H1 (cell line): Measurements from ENCODE around the gene SLC25A4. TPM values are rescaled to one million over a fixed set of nuclear protein-coding genes. Genes with fewer than 3 reads are reported as not detected.

Experiments used
- CHD2 ChIP-seq: IDR thresholded peaks from 2 replicates; pipeline ENCODE4 v1.6.1; 2012; ENCODE audit warnings: low read length, improper control_type of control experiment
- CREB1 ChIP-seq: IDR thresholded peaks from 2 replicates; pipeline ENCODE4 v1.6.1; 2012; ENCODE audit warnings: inconsistent platforms
- EGR1 ChIP-seq: IDR thresholded peaks from 2 replicates; pipeline ENCODE4 v1.6.1; 2011; ENCODE audit warnings: low read depth, low read length, borderline replicate concordance
- GABPA ChIP-seq: IDR thresholded peaks from 2 replicates; pipeline ENCODE4 v1.6.1; 2011; ENCODE audit warnings: mild to moderate bottlenecking, low read length, moderate library complexity, borderline replicate concordance; ENCODE audit not compliant: insufficient read depth
- HDAC2 ChIP-seq, 2 experiments: fragments of 300-600 bp in 1 of 2; sonication (generic) in 1 of 2; IDR thresholded peaks; 2 replicates each; pipeline ENCODE4 v1.6.1; 2011 to 2012; ENCODE audit warnings: low read depth in 2 of 2, low read length in 2 of 2, mild to moderate bottlenecking in 2 of 2, moderate library complexity in 2 of 2, borderline replicate concordance in 1 of 2, inconsistent platforms in 1 of 2
- HDAC6 ChIP-seq: IDR thresholded peaks from one replicate; pipeline ENCODE4 v1.7.1; 2012; ENCODE audit warnings: low read depth, mild to moderate bottlenecking, inconsistent platforms, low read length, moderate library complexity
- JUN ChIP-seq: IDR thresholded peaks from 2 replicates; pipeline ENCODE4 v1.6.1; 2011; ENCODE audit warnings: low read depth, mild to moderate bottlenecking, improper control_type of control experiment, low read length
- KDM1A ChIP-seq: fragments of 200-600, 300-600 bp; sonication (generic); IDR thresholded peaks from 2 replicates; pipeline ENCODE4 v1.7.1; 2016; ENCODE audit warnings: mild to moderate bottlenecking, low read length, borderline replicate concordance
- NANOG ChIP-seq: IDR thresholded peaks from 2 replicates; pipeline ENCODE4 v1.6.1; 2011; ENCODE audit warnings: low read length, low read depth, mild to moderate bottlenecking, inconsistent platforms; ENCODE audit not compliant: insufficient read depth, poor library complexity, severe bottlenecking
- NRF1 ChIP-seq: IDR thresholded peaks from 2 replicates; pipeline ENCODE4 v1.6.1; 2011; ENCODE audit warnings: mild to moderate bottlenecking, low read depth, low read length, improper control_type of control experiment
- POLR2A ChIP-seq, 2 experiments: IDR thresholded peaks; 1 replicate in 1 of 2; 2 replicates in 1 of 2; pipeline ENCODE4 v1.6.1; 2011; ENCODE audit warnings: low read depth in 2 of 2, low read length in 2 of 2, mild to moderate bottlenecking in 2 of 2; ENCODE audit errors: control extremely low read depth in 1 of 2
- POLR2AphosphoS5 ChIP-seq: IDR thresholded peaks from 2 replicates; pipeline ENCODE4 v1.6.1; 2011; ENCODE audit warnings: low read depth, low read length
- POU5F1 ChIP-seq: IDR thresholded peaks from 2 replicates; pipeline ENCODE4 v1.6.1; 2011; ENCODE audit warnings: low read depth, mild to moderate bottlenecking, low read length, moderate library complexity
- SIRT6 ChIP-seq: IDR thresholded peaks from one replicate; pipeline ENCODE4 v1.7.1; 2012; ENCODE audit warnings: low read length, inconsistent platforms
- SIX5 ChIP-seq: IDR thresholded peaks from 2 replicates; pipeline ENCODE4 v1.6.1; 2011; ENCODE audit warnings: mild to moderate bottlenecking, low read depth, low read length
- SUZ12 ChIP-seq: fragments of 200-600 bp; sonication (generic); IDR thresholded peaks from 2 replicates; pipeline ENCODE4 v1.6.1; 2012; ENCODE audit warnings: mild to moderate bottlenecking, inconsistent platforms, low read length, moderate library complexity, mixed read lengths
- TAF1 ChIP-seq: IDR thresholded peaks from 2 replicates; pipeline ENCODE4 v1.6.1; 2011; ENCODE audit warnings: mild to moderate bottlenecking, low read depth, low read length
- TBP ChIP-seq: IDR thresholded peaks from 2 replicates; pipeline ENCODE4 v1.6.1; 2011; ENCODE audit warnings: low read depth, low read length, improper control_type of control experiment
- YY1 ChIP-seq: IDR thresholded peaks from 2 replicates; pipeline ENCODE4 v1.6.1; 2011; ENCODE audit warnings: low read depth, mild to moderate bottlenecking, low read length
- polyA plus RNA-seq, 7 experiments: library from polyadenylated mRNA; depleted of rRNA in 3 of 7; stranded (reverse) in 5 of 7; unstranded in 2 of 7; fragments of >200 nt in 5 of 7; fragments of 200-250 nt in 2 of 7; gene quantifications; 1 replicate in 5 of 7; 2 replicates in 1 of 7; 4 replicates in 1 of 7; pipeline versions ENCODE4 v1.2.1 to v1.2.3, GENCODE V29; 2011 to 2013; ENCODE audit warnings: missing spikeins in 2 of 7, mixed read lengths in 2 of 7
- total RNA-seq: library from RNA; stranded (reverse); fragmentation: NEBNext Ultra II Directional; extraction: Animal tissue kit (Norgen Biotek cat#: 25700); gene quantifications from 2 replicates; pipeline ENCODE4 v1.2.1, GENCODE V29; 2021
- TF ChIP-seq, protein P1 (sequence below): IDR thresholded peaks from 2 replicates; pipeline ENCODE4 v1.6.1; 2012; ENCODE audit warnings: inconsistent platforms
- TF ChIP-seq, protein P2 (sequence below), 3 experiments: IDR thresholded peaks; 1 replicate in 2 of 3; 2 replicates in 1 of 3; pipeline versions ENCODE4 v1.5.1 to v1.6.1; 2011; ENCODE audit warnings: low read length in 3 of 3, mild to moderate bottlenecking in 3 of 3, inconsistent platforms in 2 of 3, low read depth in 1 of 3, moderate library complexity in 1 of 3; ENCODE audit not compliant: insufficient read depth in 1 of 3; ENCODE audit errors: control extremely low read depth in 1 of 3
- TF ChIP-seq, protein P3 (sequence below): IDR thresholded peaks from 2 replicates; pipeline ENCODE4 v1.6.1; 2012; ENCODE audit warnings: inconsistent platforms

SLC25A4 gene
- total and polyA plus RNA-seq, 2 of the 8 experiments (the other 6 are each of a cell fraction or from before 2014, with no cell fraction given) = 41.3 to 42.0 TPM

DNA sequence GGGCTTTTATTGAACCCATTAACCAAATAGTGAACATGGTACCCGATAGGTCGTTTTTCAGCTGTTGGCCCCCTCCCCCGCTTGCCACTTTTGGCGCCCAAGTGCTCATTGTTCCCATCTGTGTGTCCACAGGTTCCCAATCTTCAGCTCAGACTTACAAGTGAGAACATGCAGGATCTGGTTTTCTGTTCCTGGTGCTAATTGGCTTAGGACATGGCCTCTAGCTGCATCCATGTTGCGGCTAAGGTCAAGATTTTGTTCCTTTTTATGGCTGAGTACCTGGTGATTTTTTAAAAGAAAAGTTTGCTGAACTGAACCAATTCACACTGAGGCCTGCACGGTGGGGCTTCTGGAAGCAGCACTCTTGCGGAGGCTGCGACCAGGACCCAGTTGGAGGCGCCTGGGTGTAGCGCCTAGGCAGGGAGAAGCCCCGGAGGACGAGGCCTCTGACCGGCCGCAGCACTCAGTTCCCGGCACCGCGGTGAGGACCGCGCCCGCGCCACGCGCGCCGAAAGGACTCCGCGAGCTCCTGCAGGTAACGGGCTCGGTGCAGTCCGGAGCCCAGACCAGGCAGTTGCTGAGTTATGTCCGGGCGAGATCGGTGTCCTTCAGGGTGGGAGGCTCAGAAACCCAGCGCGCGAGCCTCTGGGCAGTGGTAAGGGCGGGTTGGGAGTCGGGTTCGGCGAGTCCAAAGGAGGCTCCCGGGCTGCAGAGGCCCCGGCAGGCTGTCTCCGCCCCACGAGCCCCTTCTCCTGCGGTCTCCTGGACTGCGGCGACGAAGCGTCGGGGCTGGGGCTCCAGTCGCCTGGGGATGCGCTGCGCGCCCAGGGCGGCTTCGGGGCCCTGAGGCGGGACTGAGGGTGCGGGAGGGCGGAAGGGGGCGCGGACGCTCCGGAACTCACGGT, 15.8 kb upstream of the SLC25A4 start (continued):
- TF ChIP-seq, protein P1, sequence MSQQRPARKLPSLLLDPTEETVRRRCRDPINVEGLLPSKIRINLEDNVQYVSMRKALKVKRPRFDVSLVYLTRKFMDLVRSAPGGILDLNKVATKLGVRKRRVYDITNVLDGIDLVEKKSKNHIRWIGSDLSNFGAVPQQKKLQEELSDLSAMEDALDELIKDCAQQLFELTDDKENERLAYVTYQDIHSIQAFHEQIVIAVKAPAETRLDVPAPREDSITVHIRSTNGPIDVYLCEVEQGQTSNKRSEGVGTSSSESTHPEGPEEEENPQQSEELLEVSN = peak; percentile 67
- TF ChIP-seq JUN (no peak), POU5F1 (no peak), GABPA (no peak), CHD2 (no peak), TBP (peak; percentile 17; the same call in 1 of the 2 replicates), POLR2A (IDR thresholded peaks at IDR 0.05; ENCODE audit: control extremely low read depth in 1 of 2, low read depth in 2 of 2, low read length in 2 of 2) (no peak), SUZ12 (peak; percentile 64), HDAC2 (IDR thresholded peaks at IDR 0.05; ENCODE audit: borderline replicate concordance in 1 of 2, low read depth in 2 of 2, low read length in 2 of 2) (no peak), NRF1 (no peak), SIX5 (no peak), POLR2AphosphoS5 (no peak), NANOG (no peak), YY1 (no peak), EGR1 (no peak), HDAC6 (no peak), KDM1A (no peak), TAF1 (no peak), CREB1 (no peak), SIRT6 (no peak)
- TF ChIP-seq, protein P2, sequence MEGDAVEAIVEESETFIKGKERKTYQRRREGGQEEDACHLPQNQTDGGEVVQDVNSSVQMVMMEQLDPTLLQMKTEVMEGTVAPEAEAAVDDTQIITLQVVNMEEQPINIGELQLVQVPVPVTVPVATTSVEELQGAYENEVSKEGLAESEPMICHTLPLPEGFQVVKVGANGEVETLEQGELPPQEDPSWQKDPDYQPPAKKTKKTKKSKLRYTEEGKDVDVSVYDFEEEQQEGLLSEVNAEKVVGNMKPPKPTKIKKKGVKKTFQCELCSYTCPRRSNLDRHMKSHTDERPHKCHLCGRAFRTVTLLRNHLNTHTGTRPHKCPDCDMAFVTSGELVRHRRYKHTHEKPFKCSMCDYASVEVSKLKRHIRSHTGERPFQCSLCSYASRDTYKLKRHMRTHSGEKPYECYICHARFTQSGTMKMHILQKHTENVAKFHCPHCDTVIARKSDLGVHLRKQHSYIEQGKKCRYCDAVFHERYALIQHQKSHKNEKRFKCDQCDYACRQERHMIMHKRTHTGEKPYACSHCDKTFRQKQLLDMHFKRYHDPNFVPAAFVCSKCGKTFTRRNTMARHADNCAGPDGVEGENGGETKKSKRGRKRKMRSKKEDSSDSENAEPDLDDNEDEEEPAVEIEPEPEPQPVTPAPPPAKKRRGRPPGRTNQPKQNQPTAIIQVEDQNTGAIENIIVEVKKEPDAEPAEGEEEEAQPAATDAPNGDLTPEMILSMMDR (IDR thresholded peaks at IDR 0.05; ENCODE audit: control extremely low read depth in 1 of 3, insufficient read depth in 1 of 3, low read depth in 1 of 3, low read length in 3 of 3) = no peak
- TF ChIP-seq, protein P3, sequence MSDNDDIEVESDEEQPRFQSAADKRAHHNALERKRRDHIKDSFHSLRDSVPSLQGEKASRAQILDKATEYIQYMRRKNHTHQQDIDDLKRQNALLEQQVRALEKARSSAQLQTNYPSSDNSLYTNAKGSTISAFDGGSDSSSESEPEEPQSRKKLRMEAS = peak; percentile 61
